AG09319 (cell line): ENCODE data around the gene UNC13A.

Experiments used
- DNase-seq: peaks from one replicate; pipeline ENCODE4 v3.0.0-alpha.2; 2010; ENCODE audit warnings: low read depth; ENCODE audit errors: extremely low read depth
- CTCF ChIP-seq: IDR thresholded peaks from 2 replicates; pipeline ENCODE4 v1.5.1; 2011; ENCODE audit warnings: low read depth, mild to moderate bottlenecking, inconsistent platforms, low read length, moderate library complexity

The UNC13A gene

GRCh38 chr19:17726136-17726741 is 38.1 kb upstream of the UNC13A start:
- TF ChIP-seq CTCF: no peak
- DNase-seq: no peak

DNA sequence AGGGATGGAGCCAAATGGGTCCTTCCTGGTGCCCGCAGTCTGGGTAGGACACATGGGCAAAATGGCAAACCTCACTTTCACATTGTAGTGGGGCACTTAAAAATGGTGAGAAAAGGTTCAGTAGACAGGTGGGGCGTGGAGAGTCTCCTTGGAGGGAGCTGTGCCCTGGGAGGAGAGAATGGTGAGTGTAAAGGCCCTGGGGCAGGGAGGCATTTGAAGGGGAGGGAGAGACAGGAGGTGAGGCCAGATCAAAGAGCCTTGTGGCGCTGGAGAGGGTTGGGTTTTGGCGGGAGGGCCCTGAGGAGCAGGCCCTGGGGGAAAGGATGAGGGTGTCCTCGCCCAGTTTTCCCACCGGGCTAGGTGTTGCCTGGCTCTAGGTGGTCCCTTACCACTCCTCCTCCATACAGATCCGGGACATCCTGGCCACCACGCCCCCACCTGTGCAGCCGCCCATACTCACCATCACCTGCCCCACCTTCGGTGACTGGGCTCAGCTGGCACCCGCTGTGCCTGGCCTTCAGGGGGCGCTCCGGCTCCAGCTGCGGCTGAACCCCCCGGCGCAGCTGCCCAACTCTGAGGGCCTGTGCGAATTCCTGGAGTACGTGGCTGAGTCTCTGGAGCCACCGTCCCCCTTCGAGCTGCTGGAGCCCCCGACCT is 37.4 kb upstream of the UNC13A start:
- DNase-seq: no peak
- TF ChIP-seq CTCF: peak; percentile 23

GRCh38 chr19:17724655-17725054 is 36.5 kb upstream of the UNC13A start:
- DNase-seq: no peak
- TF ChIP-seq CTCF: no peak

- TF ChIP-seq CTCF: no peak
- DNase-seq: no peak
Measured at GRCh38 chr19:17722655-17723240, 34.6 kb upstream of the UNC13A start.

DNA sequence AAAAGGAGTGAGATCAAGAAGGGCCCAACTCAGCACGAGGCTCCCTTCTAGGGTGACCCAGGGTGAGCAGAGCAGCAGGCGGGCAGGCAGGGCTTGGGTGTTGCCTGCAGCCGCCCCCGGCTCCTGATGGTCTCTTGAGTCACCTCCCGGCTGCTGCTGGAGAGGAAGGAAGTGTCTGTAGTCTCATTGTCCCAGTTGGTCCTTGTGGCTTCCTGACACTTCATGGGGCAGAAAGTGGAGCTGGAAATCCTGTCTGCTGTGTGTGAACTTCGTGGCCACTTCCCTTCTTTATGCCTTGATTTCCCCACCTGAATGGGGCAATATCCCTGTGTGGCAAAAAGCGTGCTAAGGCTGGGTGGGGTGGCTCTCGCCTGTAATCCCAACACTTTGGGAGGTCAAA is 33.7 kb upstream of the UNC13A start:
- TF ChIP-seq CTCF: no peak
- DNase-seq: no peak

- no peak for DNase-seq
- no peak for TF ChIP-seq CTCF
Measured at GRCh38 chr19:17721111-17721628, 33.0 kb upstream of the UNC13A start.

DNA sequence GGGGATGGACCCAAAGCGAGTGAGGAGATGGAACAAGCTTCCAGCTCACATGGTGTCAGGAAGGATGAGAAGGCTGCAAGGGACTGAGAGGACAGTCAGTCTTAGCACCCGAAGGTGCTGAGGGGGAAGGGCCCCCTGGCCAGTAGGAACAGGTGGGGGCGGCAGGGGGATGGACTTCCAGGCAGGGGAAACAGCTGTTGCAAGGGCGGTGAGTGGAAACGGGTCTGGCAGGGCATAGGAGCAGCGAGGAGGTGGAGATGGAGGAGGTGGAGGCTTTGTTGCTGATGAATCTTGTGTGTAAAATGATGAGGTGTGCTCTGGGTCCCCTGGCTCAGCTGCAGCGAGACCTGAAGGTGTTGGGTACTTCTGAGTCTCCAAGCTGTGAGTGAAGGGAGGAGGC is 32.3 kb upstream of the UNC13A start:
- TF ChIP-seq CTCF: no peak

More for the DNA sequence above, 32.3 kb upstream of the UNC13A start:
- no peak for DNase-seq
